WTC11 (cell line): Measurements from ENCODE around the gene PDZD2. TPM values are rescaled to one million over a fixed set of nuclear protein-coding genes. Genes with fewer than 3 reads are reported as not detected.

Source experiments
- ATAC-seq: fragments of 200-7000 bp; cut with Tn5 transposase; 2 replicates; pipeline ENCODE4 v1.10.0; 2021; ENCODE audit warnings: mild to moderate bottlenecking, moderate library complexity
- CTCF ChIA-PET: fragments of 300-600 bp; sonication (Branson Sonifier 250); formaldehyde crosslinking; loops from one replicate; lab custom pipeline; 2021; ENCODE audit warnings: antibody characterized with exemption; lab: Charles Lee
- POLR2A ChIA-PET: fragments of 350-600 bp; sonication (Branson Sonifier 250); formaldehyde crosslinking; loops from one replicate; lab custom pipeline; 2021; ENCODE audit warnings: antibody characterized with exemption; lab: Charles Lee
- DNase-seq: peaks from one replicate; pipeline ENCODE4 v3.0.0; 2021; ENCODE audit warnings: low spot score
- H3K27ac Mint-ChIP-seq: 2 replicates; pipeline ENCODE4 v1.8.0; 2021; ENCODE audit warnings: mixed read lengths
- H3K27me3 Mint-ChIP-seq: 2 replicates; pipeline ENCODE4 v1.8.0; 2021; ENCODE audit warnings: low read depth, mild to moderate bottlenecking, moderate library complexity, mixed read lengths
- H3K36me3 Mint-ChIP-seq: 2 replicates; pipeline ENCODE4 v1.8.0; 2021; ENCODE audit warnings: mixed read lengths
- H3K4me1 Mint-ChIP-seq: 2 replicates; pipeline ENCODE4 v1.8.0; 2022; ENCODE audit warnings: mixed read lengths
- H3K4me3 Mint-ChIP-seq: 2 replicates; pipeline ENCODE4 v1.8.0; 2021; ENCODE audit warnings: mild to moderate bottlenecking, moderate library complexity, mixed read lengths
- H3K9me3 Mint-ChIP-seq: 2 replicates; pipeline ENCODE4 v1.8.0; 2021; ENCODE audit warnings: mixed read lengths
- ATF6 ChIP-seq: sonication (generic); formaldehyde crosslinking; IDR thresholded peaks from 2 replicates; pipeline ENCODE4 v1.8.1; 2023; ENCODE audit warnings: mild to moderate bottlenecking, missing genetic modification reagents
- FOXJ3 ChIP-seq: sonication (generic); formaldehyde crosslinking; IDR thresholded peaks from 2 replicates; pipeline ENCODE4 v1.9.0; 2021; ENCODE audit warnings: missing genetic modification reagents, mild to moderate bottlenecking, borderline replicate concordance
- FOXP1 ChIP-seq: sonication (generic); formaldehyde crosslinking; IDR thresholded peaks from 2 replicates; pipeline ENCODE4 v1.8.0; 2022; ENCODE audit warnings: missing genetic modification reagents, mild to moderate bottlenecking, moderate library complexity, borderline replicate concordance
- HMGA2 ChIP-seq: fragments of 250-450 bp; sonication (Bioruptor Pico); IDR thresholded peaks from 2 replicates; pipeline ENCODE4 v1.4.0; 2021; ENCODE audit warnings: mild to moderate bottlenecking, moderate library complexity
- HMGXB4 ChIP-seq: sonication (generic); formaldehyde crosslinking; IDR thresholded peaks from 2 replicates; pipeline ENCODE4 v1.8.1; 2023; ENCODE audit warnings: mild to moderate bottlenecking, moderate library complexity, missing genetic modification reagents
- IRF2 ChIP-seq: sonication (generic); formaldehyde crosslinking; IDR thresholded peaks from 2 replicates; pipeline ENCODE4 v1.8.0; 2022; ENCODE audit warnings: low read depth, missing genetic modification reagents, borderline replicate concordance
- NR2C2 ChIP-seq: sonication (generic); formaldehyde crosslinking; IDR thresholded peaks from 2 replicates; pipeline ENCODE4 v1.8.0; 2022; ENCODE audit warnings: mild to moderate bottlenecking, missing genetic modification reagents
- NR3C1 ChIP-seq: sonication (generic); formaldehyde crosslinking; conservative IDR thresholded peaks from 2 replicates; pipeline ENCODE4 v1.8.1; 2023; ENCODE audit warnings: low read depth, mild to moderate bottlenecking, missing genetic modification reagents
- TEAD4 ChIP-seq: sonication (generic); formaldehyde crosslinking; IDR thresholded peaks from 2 replicates; pipeline ENCODE4 v1.8.0; 2022; ENCODE audit warnings: mild to moderate bottlenecking, missing genetic modification reagents
- TP53 ChIP-seq: sonication (generic); formaldehyde crosslinking; IDR thresholded peaks from 2 replicates; pipeline ENCODE4 v1.8.1; 2023; ENCODE audit warnings: mild to moderate bottlenecking, missing genetic modification reagents
- USF2 ChIP-seq: sonication (generic); formaldehyde crosslinking; IDR thresholded peaks from 2 replicates; pipeline ENCODE4 v1.8.1; 2023; ENCODE audit warnings: mild to moderate bottlenecking, missing genetic modification reagents, moderate library complexity
- ZNF138 ChIP-seq: sonication (generic); formaldehyde crosslinking; conservative IDR thresholded peaks from 2 replicates; pipeline ENCODE4 v1.8.1; 2022; ENCODE audit warnings: mild to moderate bottlenecking, moderate library complexity, missing genetic modification reagents
- ZNF232 ChIP-seq: sonication (generic); formaldehyde crosslinking; IDR thresholded peaks from 2 replicates; pipeline ENCODE4 v1.8.0; 2022; ENCODE audit warnings: mild to moderate bottlenecking, missing genetic modification reagents
- ZNF671 ChIP-seq: fragments of 250-450 bp; sonication (Bioruptor Pico); IDR thresholded peaks from 2 replicates; pipeline ENCODE4 v1.8.0; 2021; ENCODE audit warnings: mild to moderate bottlenecking
- ZSCAN18 ChIP-seq: fragments of 250-450 bp; sonication (Bioruptor Pico); IDR thresholded peaks from 2 replicates; pipeline ENCODE4 v2.1.2; 2022; ENCODE audit warnings: mild to moderate bottlenecking, moderate library complexity
- total RNA-seq: library from RNA; stranded (reverse); gene quantifications from 3 replicates; pipeline ENCODE4 v1.2.3, GENCODE V29; 2021

Gene PDZD2
- total RNA-seq, 1 experiment from 2014 or later = 11.4 TPM

GRCh38 chr5:31976169-31976568 is 337.2 kb downstream of the PDZD2 start:
- no peaks in the 10 kb centered on the region for H3K36me3 Mint-ChIP-seq
- no peaks in the 10 kb centered on the region for H3K27me3 Mint-ChIP-seq
- no peak for DNase-seq
- H3K27ac Mint-ChIP-seq = no peak overlapping the region; the same call in 1 of the 2 replicates
- no peak for TF ChIP-seq ZNF138
- TF ChIP-seq ATF6 (CRISPR knock-in tag) = no peak
- TF ChIP-seq USF2 = no peak
- TF ChIP-seq, all 79 proteins: peak for 0
- Mint-ChIP-seq H3K4me3 (no peak overlapping the region), H3K9me3 (peaks cover 7% of the 10 kb centered on the region), H3K4me1 (peaks cover 8% of the 10 kb centered on the region; the same call in 1 of the 2 replicates)
- ChIA-PET POLR2A (no interaction called here), CTCF (no interaction called here)
- no peak for ATAC-seq

GRCh38 chr5:31981361-31981945 is 342.5 kb downstream of the PDZD2 start:
- Mint-ChIP-seq H3K27me3 (no peaks in the 10 kb centered on the region), H3K4me3 (no peak overlapping the region), H3K36me3 (no peaks in the 10 kb centered on the region), H3K9me3 (no peaks in the 10 kb centered on the region)
- no peak for DNase-seq
- POLR2A ChIA-PET = no interaction called here
- TF ChIP-seq TEAD4 (CRISPR knock-in tag) (no peak), IRF2 (CRISPR knock-in tag) (no peak), FOXP1 (CRISPR knock-in tag) (no peak), ZNF232 (CRISPR knock-in tag) (no peak), NR3C1 (CRISPR knock-in tag) (no peak), FOXJ3 (CRISPR knock-in tag) (no peak), NR2C2 (CRISPR knock-in tag) (no peak), HMGA2 (CRISPR knock-in tag) (no peak), ZSCAN18 (CRISPR knock-in tag) (no peak), HMGXB4 (CRISPR knock-in tag) (no peak), ZNF671 (CRISPR knock-in tag) (no peak)
- TF ChIP-seq, all 79 proteins: peak for 0
- ATAC-seq = no peak
- CTCF ChIA-PET = no interaction called here
- H3K27ac Mint-ChIP-seq = no peak overlapping the region
- H3K4me1 Mint-ChIP-seq = peaks cover 12% of the 10 kb centered on the region

GRCh38 chr5:31982027-31982426 is 343.1 kb downstream of the PDZD2 start:
- CTCF ChIA-PET = no interaction called here
- Mint-ChIP-seq H3K9me3 (no peaks in the 10 kb centered on the region), H3K4me3 (no peak overlapping the region), H3K27me3 (no peaks in the 10 kb centered on the region)
- no peak for DNase-seq
- TF ChIP-seq HMGA2 (CRISPR knock-in tag) (no peak), TP53 (no peak)
- TF ChIP-seq, all 79 proteins: peak for 0
- no peak for ATAC-seq
- Mint-ChIP-seq H3K36me3 (0 out of 2 replicates have a peak, but pooled peaks cover under 1% of the 10 kb centered on the region), H3K27ac (no peak overlapping the region), H3K4me1 (peaks cover 14% of the 10 kb centered on the region)
- POLR2A ChIA-PET = no interaction called here
